SW480 (cell line): ENCODE measurements around the gene EDDM13.
"Not testable (repeated sequence)": the region's sequence is repeated elsewhere in the genome, so short reads cannot be mapped to it uniquely, and the experiment has no call there.

Source experiments
- DNase-seq: peaks from one replicate; pipeline ENCODE4 v3.0.0-alpha.2; 2016; ENCODE audit warnings: low spot score

EDDM13 gene

DNA sequence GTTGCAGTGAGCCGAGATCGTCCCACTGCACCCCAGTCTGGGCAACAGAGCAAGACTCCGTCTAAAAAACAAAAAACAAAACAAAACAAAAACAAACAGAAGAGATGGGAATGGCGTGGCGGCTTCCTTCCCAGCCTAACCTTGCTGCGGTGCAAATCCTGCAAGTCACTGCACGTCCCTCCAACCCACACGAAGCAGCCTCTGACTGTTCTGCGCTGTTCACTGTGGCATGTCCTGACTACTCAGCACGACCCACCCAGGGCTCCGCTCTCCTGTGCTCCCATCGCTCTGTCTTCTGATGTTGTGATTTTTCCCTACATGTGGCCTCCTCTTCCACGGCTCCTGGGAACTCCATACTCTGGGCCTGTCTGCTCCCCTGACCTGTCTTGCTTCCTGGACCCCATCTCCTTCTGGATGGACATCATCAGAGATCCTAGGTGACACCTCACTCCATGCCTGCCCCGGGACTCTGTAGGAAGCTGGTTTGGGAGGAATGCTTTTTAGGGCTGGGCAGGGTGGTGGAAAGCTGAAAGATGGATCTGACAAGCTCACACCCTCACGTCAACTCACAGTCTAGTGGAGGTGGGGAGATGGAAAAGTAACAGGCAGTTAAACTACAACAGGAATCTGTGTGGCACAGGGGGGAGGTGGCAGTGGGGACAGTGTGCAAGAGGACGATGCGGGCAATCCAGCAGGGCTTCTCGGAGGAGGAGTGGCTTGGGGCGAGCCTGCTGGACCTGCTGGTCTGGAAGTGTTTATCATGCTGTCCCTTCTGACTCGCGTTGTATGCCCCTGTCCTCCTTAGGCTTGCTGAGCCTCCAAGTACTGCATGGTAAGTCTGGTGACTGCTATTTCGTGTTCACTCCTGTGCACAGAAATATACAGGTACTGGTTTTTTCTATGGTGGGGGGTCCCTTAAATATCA is 23.2 kb downstream of the EDDM13 start:
- no peak for DNase-seq

DNA sequence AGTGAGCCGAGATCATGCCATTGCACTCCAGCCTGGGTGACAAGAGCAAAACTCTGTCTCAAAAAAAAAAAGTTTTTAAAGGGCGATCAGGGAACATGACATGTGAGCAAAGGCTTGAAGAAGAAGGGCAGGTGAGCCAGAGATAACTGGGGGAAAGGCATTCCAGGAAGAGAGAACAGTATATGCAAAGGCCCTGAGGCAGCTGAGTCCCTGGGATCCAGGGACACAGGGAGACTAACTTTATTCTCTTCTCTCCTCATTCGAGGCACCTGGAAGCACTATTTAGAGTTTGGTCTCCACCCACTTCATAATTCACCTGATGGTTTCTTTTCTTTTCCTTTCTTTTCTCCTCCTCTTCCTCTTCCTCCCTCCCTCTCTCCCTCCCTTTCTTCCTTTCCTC is 24.5 kb downstream of the EDDM13 start:
- no peak for DNase-seq

DNA sequence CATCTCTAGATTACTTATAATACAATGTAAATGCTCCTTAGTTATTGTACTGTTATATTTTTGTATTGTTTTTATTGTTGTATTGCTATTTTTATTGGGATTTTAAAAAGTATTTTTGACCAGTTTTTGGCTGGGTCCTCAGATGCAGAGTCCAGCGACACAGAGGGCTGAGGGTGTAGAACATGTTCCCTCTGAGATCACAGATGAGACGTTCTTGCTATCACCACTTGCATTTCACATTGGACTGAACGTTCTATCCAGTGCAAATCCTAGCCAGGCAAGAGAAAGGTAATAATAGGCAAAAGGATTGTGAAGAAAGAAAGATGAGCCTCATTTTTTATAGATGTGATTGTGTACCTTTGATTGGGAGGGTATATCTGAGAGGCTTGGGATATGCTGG is 27.1 kb downstream of the EDDM13 start:
- no peak for DNase-seq

GRCh38 chr19:56301155-56301554 is 28.6 kb downstream of the EDDM13 start:
- no peak for DNase-seq

- no peak for DNase-seq
Measured at GRCh38 chr19:56301886-56302620, 29.5 kb downstream of the EDDM13 start.

DNA sequence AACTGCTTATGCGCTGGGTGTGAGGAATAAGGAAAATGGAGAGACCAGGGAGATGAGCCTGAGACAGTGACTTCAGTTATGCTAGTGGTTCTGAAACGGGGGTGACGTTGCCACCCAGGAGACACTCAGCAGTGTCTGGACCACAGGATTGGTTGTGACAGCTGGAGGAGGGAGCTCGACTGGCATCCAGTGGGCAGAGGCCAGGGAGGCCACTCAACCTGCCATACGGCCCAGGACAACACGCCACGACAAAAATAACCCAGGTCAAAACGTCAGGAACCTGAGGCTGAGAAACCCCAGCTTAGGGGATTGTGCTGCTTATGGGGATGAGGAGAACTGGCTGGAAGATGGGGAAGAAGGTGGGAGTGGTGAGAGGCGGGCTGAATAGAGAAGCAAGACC is 31.7 kb downstream of the EDDM13 start:
- no peak for DNase-seq

GRCh38 chr19:56306016-56306415 is 33.5 kb downstream of the EDDM13 start:
- no peak for DNase-seq

GRCh38 chr19:56307062-56307461 is 34.5 kb downstream of the EDDM13 start:
- not testable (repeated sequence) for DNase-seq

GRCh38 chr19:56308792-56309191 is 36.2 kb downstream of the EDDM13 start:
- DNase-seq: no peak

DNA sequence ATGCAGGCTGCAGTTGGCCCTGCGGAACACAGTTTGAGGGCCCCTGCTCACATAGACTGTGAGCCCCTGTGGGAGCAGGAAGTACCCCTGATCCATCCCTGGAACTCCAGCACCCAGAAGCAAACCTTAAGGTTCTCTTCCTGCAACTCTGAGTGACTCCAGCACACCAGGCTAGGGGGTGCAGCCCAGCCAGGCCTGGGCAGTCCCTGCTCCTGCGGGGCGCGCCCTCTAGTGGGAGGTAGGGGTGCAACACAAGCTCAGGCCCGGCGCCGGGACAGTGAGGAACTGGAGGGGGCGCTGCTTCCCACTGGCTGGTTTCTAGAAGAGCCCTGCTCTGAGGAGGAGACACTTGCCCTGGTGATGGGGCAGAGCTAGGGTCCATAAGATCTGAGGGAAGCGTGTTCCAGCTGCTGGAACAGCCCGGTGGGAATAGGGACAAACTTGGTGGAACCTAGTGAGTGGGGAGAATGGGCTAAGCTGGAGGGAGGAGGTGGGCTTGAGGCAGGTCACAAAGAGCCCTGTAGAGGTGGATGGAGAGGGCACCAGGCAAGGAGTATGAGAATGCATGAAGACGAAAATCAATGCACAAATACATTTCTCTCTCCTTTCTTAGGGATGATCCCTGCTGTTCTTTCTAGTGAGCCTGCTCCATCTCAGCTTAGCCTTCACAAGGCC is 37.1 kb downstream of the EDDM13 start:
- peak; percentile 13 for DNase-seq

GRCh38 chr19:56310462-56310861 is 37.9 kb downstream of the EDDM13 start:
- DNase-seq: no peak

DNA sequence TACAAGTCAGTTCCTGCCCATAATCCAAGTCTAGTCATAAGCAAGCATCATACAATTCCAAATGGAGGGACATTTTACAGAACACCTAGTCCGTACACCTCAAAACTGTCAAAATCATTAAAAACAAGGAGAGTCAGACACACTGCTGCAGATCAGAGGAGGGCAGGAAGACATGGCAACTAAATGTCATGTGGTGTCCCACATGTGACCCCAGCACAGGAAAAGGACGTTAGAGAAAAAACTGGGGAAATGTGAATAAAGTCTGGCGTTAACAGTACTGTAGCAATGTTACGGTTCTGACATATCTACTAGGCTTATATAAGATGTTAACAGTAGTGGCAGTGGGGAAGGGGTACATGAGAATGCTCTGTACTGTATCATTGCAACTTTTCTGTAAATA is 39.8 kb downstream of the EDDM13 start:
- DNase-seq: no peak

GRCh38 chr19:56312787-56313657 is 40.5 kb downstream of the EDDM13 start:
- DNase-seq: no peak

GRCh38 chr19:56314018-56314380 is 41.5 kb downstream of the EDDM13 start:
- DNase-seq: no peak

- peak; percentile 95 for DNase-seq
Measured at GRCh38 chr19:56314381-56315076, 42.0 kb downstream of the EDDM13 start, which contains the start of gene ZSCAN5A. Gene ZSCAN5A (minus strand): TSS chr19:56314839. CDS start chr19:56225046, 89,793 bp downstream.

DNA sequence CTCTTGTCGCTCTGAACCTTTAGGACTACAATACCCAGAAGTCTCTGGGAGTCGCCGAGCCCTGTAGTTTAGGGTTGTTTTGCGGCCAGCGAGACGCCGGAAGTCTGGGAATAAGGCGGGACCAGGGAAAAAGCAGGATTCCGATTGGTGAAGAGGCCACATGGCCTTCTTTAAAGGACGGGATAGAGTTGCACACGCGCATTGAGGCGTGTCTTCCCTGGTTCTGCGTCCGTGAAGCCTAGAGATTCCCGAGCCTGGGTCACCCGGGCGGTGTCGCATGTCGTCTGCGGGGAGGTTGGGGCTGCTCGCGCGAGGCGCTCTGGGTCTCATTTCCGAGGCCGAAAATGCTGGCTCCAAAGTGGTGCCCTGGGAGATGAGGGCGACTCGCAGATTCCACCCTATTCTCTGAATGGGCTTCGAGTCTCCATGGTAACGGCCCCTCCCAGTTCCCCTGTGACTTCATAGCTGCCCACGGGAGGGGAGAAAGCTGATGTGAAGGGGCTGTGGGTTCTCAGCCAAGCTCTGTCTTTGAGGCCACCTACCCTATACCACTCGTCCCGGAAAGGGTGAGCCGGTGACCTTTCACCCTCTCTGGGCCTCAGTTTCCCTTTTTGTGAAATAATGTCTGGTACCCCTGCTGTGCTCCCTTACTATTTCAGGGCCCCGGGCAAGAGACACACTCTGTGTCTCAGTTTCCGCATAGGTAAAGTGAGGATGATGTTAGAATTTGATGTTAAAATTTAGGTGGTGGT is 42.7 kb downstream of the EDDM13 start:
- peak; percentile 99 for DNase-seq

GRCh38 chr19:56316728-56317127 is 44.2 kb downstream of the EDDM13 start:
- no peak for DNase-seq

DNA sequence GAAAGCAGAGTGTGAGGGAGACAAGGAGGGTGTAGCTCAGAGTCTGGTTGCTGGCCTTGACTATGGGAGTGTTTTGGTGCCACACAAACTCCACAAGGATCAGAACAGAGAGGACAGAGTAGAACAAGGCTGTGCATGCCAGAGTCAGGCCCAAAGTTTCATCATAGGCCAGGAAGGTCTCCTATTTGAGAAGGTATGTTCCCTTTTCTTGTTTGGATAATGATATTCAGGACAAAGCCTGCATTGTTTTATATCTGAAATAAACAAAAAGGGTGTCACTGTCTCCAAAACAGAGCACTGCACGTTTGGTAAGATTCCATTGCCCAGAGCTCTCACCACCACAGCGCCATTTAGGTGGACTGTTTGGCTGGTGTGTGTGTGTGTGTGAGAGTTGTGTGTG is 45.2 kb downstream of the EDDM13 start:
- DNase-seq: no peak

DNA sequence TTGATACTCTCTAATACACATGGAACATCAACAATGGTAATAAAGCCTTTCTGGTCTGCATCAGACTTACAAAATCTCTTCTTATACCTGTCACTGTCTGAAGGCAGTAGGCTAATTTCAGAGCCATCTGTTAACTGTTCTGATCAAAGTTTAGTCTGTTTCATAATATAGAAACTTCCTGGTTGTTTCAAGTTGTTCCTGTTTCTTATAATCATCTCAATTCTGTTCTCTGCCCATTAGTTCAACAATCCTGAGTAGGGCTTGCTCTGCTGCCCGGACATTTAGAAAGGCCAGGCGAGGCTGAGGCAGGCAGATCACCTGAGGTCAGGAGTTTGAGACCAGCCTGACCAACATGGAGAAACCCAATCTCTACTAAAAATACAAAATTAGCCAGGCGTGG is 47.4 kb downstream of the EDDM13 start:
- no peak for DNase-seq

GRCh38 chr19:56321254-56321988 is 48.9 kb downstream of the EDDM13 start:
- DNase-seq: no peak
